ENCODE data around the gene TM2D1. TPM values are rescaled to one million over a fixed set of nuclear protein-coding genes. Genes with fewer than 3 reads are reported as not detected.

Gene TM2D1
- total RNA-seq, 1 donor = 69.1 TPM

Other genes with a start within 250 kb of the TM2D1 start
- gene PATJ, start 17.3 kb upstream of the TM2D1 start, total RNA-seq = 6.8 and 9.5 TPM in 2 replicates

Measured in fibroblast of villous mesenchyme (primary cell).